ENCODE measurements around the gene SLC8A1. TPM values are rescaled to one million over a fixed set of nuclear protein-coding genes. Genes with fewer than 3 reads are reported as not detected.

Gene SLC8A1
- total RNA-seq, 1 donor from 2014 or later = 34.8 TPM

DNA sequence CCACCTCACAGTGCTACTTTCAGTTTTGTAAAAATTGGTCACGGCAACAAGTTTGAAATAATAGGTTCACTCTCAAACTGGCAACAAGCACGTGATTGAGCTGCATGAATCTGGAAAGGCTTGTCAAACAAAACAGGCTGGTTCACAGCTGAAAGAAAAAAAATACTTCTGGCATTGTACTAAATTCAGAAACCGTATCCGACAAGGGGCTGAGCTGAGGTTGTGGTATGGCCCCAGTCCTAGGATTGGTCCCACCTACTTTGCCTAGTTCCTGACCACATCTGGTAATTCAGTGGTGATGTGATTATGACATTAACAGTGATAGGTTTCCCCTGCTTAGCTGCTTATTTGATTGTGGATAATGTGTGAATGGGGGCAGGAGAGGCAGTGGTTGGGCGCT is 346.3 kb downstream of the SLC8A1 start:
- FAIRE-seq = peak; percentile 26
- Histone ChIP-seq H3K4me2 (ENCODE audit: low read length) (peak overlapping the region; percentile 21), H3K9me3 (ENCODE audit: insufficient read depth, low read depth, low read length) (no peaks in the 10 kb centered on the region), H3K4me1 (ENCODE audit: insufficient read depth, low read length) (peaks cover 38% of the 10 kb centered on the region), H4K20me1 (ENCODE audit: insufficient read depth, low read length) (no peaks in the 10 kb centered on the region), H3K4me3 (ENCODE audit: insufficient read depth, low read depth, low read length) (no peak overlapping the region), H3K27me3 (ENCODE audit: insufficient read depth, low read length) (no peaks in the 10 kb centered on the region), H3K27ac (ENCODE audit: low read depth, low read length) (no peak overlapping the region), H3K9ac (ENCODE audit: low read length) (no peak overlapping the region), H3K36me3 (ENCODE audit: insufficient read depth, low read length) (no peaks in the 10 kb centered on the region), H2AFZ (ENCODE audit: low read depth, low read length) (no peak overlapping the region), H3K79me2 (ENCODE audit: insufficient read depth, low read length) (no peaks in the 10 kb centered on the region)
- peak; percentile 88 for DNase-seq (ENCODE audit: low read depth)
- H3K9me3 Mint-ChIP-seq (ENCODE audit: unreplicated experiment) = no peaks in the 10 kb centered on the region
- peak overlapping the region; percentile 48 for H3K27ac Mint-ChIP-seq (ENCODE audit: unreplicated experiment)
- no peak for TF ChIP-seq CTCF (IDR thresholded peaks at IDR 0.05; ENCODE audit: insufficient read depth, low read depth, low read length)
- no peak for TF ChIP-seq EZH2 (IDR thresholded peaks at IDR 0.05; ENCODE audit: insufficient read depth, low read length)
- H3K4me3 Mint-ChIP-seq (ENCODE audit: unreplicated experiment) = no peak overlapping the region
- peaks cover 39% of the 10 kb centered on the region for H3K4me1 Mint-ChIP-seq (ENCODE audit: low read depth, unreplicated experiment)
- H3K27me3 Mint-ChIP-seq (ENCODE audit: low read depth, unreplicated experiment) = no peaks in the 10 kb centered on the region
- H3K36me3 Mint-ChIP-seq (ENCODE audit: low read depth, unreplicated experiment) = no peaks in the 10 kb centered on the region

DNA sequence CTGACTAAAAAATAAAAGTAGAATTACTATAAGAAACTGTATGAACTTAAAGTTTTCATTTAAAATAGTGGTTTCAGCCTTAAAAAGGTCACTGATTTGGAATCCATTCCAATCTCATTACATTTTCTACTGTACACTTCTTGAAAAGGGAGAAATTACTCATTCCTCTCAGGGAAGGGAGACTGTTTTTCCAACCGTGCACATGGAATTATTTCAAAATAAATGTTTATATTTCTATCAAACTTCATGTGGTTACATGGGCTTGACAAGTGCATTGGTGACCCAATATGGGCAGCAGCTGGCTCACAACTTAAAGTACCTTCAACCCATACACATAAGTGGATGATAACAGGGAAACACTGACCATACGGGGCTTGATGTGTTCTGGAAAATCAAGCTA is 348.3 kb downstream of the SLC8A1 start:
- Histone ChIP-seq H4K20me1 (ENCODE audit: insufficient read depth, low read length) (no peaks in the 10 kb centered on the region), H3K27ac (ENCODE audit: low read depth, low read length) (peak overlapping the region; percentile 91), H3K4me2 (ENCODE audit: low read length) (peak overlapping the region; percentile 68), H3K36me3 (ENCODE audit: insufficient read depth, low read length) (no peaks in the 10 kb centered on the region), H3K4me3 (ENCODE audit: insufficient read depth, low read depth, low read length) (no peak overlapping the region), H3K9ac (ENCODE audit: low read length) (peak overlapping the region; percentile 64), H2AFZ (ENCODE audit: low read depth, low read length) (no peak overlapping the region), H3K9me3 (ENCODE audit: insufficient read depth, low read depth, low read length) (no peaks in the 10 kb centered on the region), H3K79me2 (ENCODE audit: insufficient read depth, low read length) (no peaks in the 10 kb centered on the region), H3K4me1 (ENCODE audit: insufficient read depth, low read length) (peaks cover 49% of the 10 kb centered on the region), H3K27me3 (ENCODE audit: insufficient read depth, low read length) (no peaks in the 10 kb centered on the region)
- peaks cover 54% of the 10 kb centered on the region for H3K4me1 Mint-ChIP-seq (ENCODE audit: low read depth, unreplicated experiment)
- no peaks in the 10 kb centered on the region for H3K9me3 Mint-ChIP-seq (ENCODE audit: unreplicated experiment)
- peak overlapping the region; percentile 14 for H3K4me3 Mint-ChIP-seq (ENCODE audit: unreplicated experiment)
- DNase-seq (ENCODE audit: low read depth) = peak; percentile 92
- H3K27ac Mint-ChIP-seq (ENCODE audit: unreplicated experiment) = peak overlapping the region; percentile 94
- FAIRE-seq = no peak
- no peak for TF ChIP-seq CTCF (IDR thresholded peaks at IDR 0.05; ENCODE audit: insufficient read depth, low read depth, low read length)
- TF ChIP-seq EZH2 (IDR thresholded peaks at IDR 0.05; ENCODE audit: insufficient read depth, low read length) = no peak
- H3K27me3 Mint-ChIP-seq (ENCODE audit: low read depth, unreplicated experiment) = no peaks in the 10 kb centered on the region
- no peaks in the 10 kb centered on the region for H3K36me3 Mint-ChIP-seq (ENCODE audit: low read depth, unreplicated experiment)

- Histone ChIP-seq H3K27me3 (ENCODE audit: insufficient read depth, low read length) (no peaks in the 10 kb centered on the region), H3K4me1 (ENCODE audit: insufficient read depth, low read length) (peaks cover 53% of the 10 kb centered on the region), H2AFZ (ENCODE audit: low read depth, low read length) (no peak overlapping the region), H3K27ac (ENCODE audit: low read depth, low read length) (peak overlapping the region; percentile 91), H3K9me3 (ENCODE audit: insufficient read depth, low read depth, low read length) (no peaks in the 10 kb centered on the region), H4K20me1 (ENCODE audit: insufficient read depth, low read length) (no peaks in the 10 kb centered on the region), H3K4me2 (ENCODE audit: low read length) (peak overlapping the region; percentile 68), H3K9ac (ENCODE audit: low read length) (peak overlapping the region; percentile 64), H3K79me2 (ENCODE audit: insufficient read depth, low read length) (no peaks in the 10 kb centered on the region), H3K36me3 (ENCODE audit: insufficient read depth, low read length) (no peaks in the 10 kb centered on the region), H3K4me3 (ENCODE audit: insufficient read depth, low read depth, low read length) (peak overlapping the region; percentile 9)
- Mint-ChIP-seq H3K9me3 (ENCODE audit: unreplicated experiment) (no peaks in the 10 kb centered on the region), H3K36me3 (ENCODE audit: low read depth, unreplicated experiment) (no peaks in the 10 kb centered on the region), H3K27me3 (ENCODE audit: low read depth, unreplicated experiment) (no peaks in the 10 kb centered on the region), H3K4me3 (ENCODE audit: unreplicated experiment) (peak overlapping the region; percentile 2), H3K4me1 (ENCODE audit: low read depth, unreplicated experiment) (peaks cover 56% of the 10 kb centered on the region), H3K27ac (ENCODE audit: unreplicated experiment) (peak overlapping the region; percentile 94)
- DNase-seq (ENCODE audit: low read depth) (peak; percentile 87), FAIRE-seq (peak; percentile 65)
- TF ChIP-seq EZH2 (IDR thresholded peaks at IDR 0.05; ENCODE audit: insufficient read depth, low read length) (no peak), CTCF (IDR thresholded peaks at IDR 0.05; ENCODE audit: insufficient read depth, low read depth, low read length) (no peak)
These were observed 348.7 kb downstream of the SLC8A1 start for GRCh38 chr2:40103163-40103562.

Measured in astrocyte (in vitro differentiated cells and primary cell).